RCC 7860 (cell line): ENCODE data around the gene VPS29.
"Not testable (repeated sequence)": the region's sequence is repeated elsewhere in the genome, so short reads cannot be mapped to it uniquely, and the experiment has no call there.

Experiments
- DNase-seq: peaks from one replicate; pipeline ENCODE4 v3.0.0-alpha.2; 2015; ENCODE audit warnings: low spot score
- FAIRE-seq: peaks from 2 replicates; lab custom pipeline; 2012; peaks lifted over from hg19 to GRCh38; lab: Jason Lieb, UNC

VPS29 gene

GRCh38 chr12:110501752-110502738 is at the start of gene VPS29, which contains the start of gene RAD9B:
VPS29 (minus strand) TSS chr12:110502111; CDS start chr12:110502051, 60 bp downstream.
RAD9B (plus strand) TSS chr12:110502331; CDS start chr12:110502338, 7 bp downstream.
- FAIRE-seq (peak; percentile 45), DNase-seq (peak; percentile 94)

GRCh38 chr12:110550981-110551380 is 49.1 kb upstream of the VPS29 start:
- FAIRE-seq (no peak), DNase-seq (no peak)

DNA sequence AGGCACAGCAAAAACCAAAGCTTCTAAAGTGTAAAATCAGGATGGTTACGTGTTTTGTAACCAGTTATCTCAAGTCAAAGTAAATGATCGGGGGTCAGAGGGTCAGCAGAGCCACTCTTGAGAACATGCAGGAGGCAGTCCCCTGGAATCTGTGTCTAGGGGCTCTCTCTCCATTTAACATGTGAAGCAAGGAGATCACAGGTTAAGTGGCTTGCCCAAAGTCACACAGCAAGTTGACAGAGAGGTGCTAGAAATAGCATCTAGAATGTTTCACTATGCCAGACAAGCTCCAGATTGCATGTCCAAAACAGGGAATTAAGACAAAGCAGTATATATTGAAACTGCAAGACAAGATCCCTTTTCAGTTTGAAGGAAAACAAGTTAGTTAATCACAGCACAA is 47.8 kb upstream of the VPS29 start:
- FAIRE-seq (no peak), DNase-seq (no peak)

DNA sequence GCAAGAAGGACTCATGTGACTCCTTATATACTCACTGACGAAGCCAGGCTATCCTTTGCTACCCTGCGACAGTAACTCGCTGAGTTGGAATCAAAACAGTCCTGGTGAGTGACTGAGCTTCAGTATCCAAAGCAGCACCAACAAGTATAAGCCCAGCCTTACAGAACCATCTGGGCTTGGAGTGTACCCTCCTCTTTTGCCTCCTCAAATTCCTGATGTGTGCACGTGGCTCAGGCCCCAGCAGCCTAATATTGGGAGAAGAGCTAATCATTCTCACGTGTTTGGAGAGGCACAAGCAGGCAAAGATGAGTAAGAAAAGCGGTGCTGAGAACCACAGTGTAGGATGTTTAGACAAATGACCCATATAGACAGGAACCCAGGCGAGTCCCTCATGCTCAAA is 46.8 kb upstream of the VPS29 start:
- FAIRE-seq (no peak), DNase-seq (no peak)

- DNase-seq (no peak), FAIRE-seq (no peak)
These were observed 45.2 kb upstream of the VPS29 start for GRCh38 chr12:110547090-110547489.

GRCh38 chr12:110546339-110546738 is 44.4 kb upstream of the VPS29 start:
- FAIRE-seq (peak; percentile 91), DNase-seq (peak; percentile 63)

GRCh38 chr12:110545812-110546211 is 43.9 kb upstream of the VPS29 start:
- DNase-seq, result no peak
- no peak for FAIRE-seq

DNA sequence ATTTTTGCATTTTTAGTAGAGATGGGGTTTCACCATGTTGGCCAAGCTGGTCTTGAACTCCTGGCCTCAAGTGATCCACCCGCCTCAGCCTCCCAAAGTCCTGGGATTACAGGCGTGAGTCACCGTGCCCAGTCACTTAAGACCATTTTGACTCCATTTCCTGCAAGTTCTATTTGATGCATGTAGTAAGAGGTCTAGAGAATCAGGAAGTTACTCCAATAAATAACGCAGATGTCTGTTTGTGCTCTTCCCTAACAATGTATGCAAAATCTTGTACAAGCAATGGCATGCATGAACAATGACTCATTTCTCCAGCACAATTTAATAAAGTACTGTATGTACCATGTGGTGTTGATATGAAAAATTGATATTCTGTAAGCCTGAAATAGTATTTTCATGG is 43.3 kb upstream of the VPS29 start:
- DNase-seq, result peak; percentile 66
- FAIRE-seq, result not testable (repeated sequence)

- FAIRE-seq, result no peak
- no peak for DNase-seq
These were observed 42.1 kb upstream of the VPS29 start for GRCh38 chr12:110543965-110544364.

- DNase-seq (peak; percentile 55), FAIRE-seq (peak; percentile 61)
These were observed 41.5 kb upstream of the VPS29 start for GRCh38 chr12:110543252-110543959.

DNA sequence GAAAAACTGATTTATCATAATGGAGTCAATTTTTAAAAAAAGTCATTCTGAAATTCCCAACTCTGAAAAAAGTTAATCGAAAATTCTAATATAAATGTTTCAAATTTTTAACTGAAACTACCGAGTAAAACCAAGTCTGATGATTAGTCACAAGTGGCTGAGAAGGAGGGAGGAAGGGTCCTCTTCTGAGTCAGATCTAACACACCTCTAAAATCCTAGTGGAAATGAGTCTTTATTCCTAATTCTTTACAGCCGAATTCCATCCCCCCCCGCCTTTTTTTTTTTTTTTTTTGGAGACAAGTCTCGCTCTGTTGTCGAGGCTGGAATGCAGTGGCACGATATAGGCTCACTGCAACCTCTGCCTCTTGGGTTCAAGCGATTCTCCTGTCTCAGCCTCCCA is 38.1 kb upstream of the VPS29 start:
- DNase-seq (peak; percentile 30), FAIRE-seq (peak; percentile 62)

GRCh38 chr12:110538869-110539622 is 37.1 kb upstream of the VPS29 start:
- FAIRE-seq (no peak), DNase-seq (no peak)

DNA sequence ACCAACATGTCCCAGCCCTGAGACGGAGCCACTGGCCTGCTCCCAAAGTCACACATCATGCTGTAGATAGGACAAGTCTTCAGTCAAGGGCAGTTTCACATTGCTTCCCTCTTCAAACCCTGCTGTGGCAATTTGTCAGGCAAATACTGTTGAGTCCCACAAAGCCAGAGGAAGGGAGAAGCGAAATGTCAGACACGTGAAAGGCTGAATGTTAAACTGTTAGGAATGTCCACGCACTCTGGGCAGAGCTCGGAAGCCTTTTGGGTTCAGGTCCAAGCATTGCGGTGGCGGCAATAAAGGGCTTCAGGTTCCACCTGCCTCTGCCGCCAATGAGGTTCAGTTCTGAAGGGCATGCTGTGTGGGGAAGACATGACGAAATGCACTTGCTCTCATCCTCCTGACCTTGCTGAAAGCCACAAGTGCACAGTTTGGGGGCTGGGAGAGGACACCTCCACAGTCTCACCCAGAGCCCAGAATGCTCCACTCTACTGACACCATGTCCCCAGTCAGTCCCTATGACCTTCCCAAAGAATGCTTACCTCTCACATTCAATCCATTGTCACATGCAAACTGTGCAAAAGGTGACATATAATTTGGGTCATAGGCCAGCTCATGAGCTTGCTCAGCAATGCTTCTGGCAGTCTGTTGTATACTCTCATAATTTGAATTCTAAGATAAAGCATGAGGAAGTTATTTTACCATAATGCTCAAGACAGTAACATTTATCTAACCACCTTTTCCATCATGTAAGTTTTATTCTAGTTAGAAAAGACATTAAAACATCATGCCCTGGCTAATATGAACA is 35.9 kb upstream of the VPS29 start:
- DNase-seq (peak; percentile 66), FAIRE-seq (peak; percentile 61)

DNA sequence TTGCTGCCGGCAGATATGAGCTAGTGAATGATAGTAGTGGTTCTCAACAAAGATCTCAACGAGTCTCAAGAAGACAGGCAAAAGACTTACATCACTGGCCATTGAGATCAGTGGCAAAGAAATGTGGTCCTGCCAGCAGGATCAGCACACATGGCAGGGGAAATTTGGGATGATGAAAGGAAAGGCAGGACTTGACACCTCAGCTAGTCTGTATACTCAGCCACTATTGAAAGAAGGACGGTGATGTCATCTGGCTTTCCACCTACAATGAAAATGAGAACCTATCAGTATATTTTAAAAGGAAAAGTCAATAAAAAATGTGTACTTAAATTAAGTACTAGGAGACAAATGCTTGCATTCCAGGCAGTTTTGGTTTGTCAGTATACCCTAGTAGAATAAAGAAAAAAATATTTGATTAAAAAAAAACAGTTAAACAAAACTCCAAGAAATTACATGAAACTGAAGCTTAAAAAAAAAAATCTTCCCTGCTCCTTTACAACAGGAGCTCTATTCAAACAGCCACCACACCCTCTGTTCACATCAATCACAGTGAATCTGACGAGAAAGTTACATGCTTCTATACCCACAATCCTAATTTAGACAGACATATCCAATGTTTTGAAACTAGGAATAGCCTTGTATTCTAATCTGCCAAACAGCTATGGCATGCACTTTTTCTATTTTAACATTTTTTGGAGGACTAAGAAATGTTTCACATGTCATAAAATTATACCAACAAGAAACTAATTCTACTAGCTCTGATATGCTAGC is 35.1 kb upstream of the VPS29 start:
- DNase-seq, result no peak
- FAIRE-seq, result no peak

GRCh38 chr12:110534811-110535210 is 32.9 kb upstream of the VPS29 start:
- FAIRE-seq (no peak), DNase-seq (no peak)

DNA sequence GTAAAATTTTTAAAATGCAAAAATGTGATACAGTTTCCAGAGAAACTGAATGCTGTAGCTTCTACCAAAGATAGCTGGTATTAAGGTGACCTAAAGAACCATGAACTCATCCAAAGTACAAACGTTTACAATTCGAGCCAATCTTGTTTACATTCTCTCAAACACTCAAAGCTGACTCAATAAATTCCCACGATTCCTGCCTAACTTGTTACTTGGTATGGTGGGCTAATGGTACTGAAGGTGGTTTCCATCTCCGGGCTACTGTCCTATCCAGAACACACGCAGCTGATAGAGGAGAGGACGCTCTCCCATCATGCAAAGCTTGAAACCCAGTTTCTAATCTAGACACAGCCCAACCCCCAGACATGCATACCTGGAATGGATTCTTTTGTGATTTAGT is 31.7 kb upstream of the VPS29 start:
- DNase-seq, result no peak
- FAIRE-seq, result no peak

DNA sequence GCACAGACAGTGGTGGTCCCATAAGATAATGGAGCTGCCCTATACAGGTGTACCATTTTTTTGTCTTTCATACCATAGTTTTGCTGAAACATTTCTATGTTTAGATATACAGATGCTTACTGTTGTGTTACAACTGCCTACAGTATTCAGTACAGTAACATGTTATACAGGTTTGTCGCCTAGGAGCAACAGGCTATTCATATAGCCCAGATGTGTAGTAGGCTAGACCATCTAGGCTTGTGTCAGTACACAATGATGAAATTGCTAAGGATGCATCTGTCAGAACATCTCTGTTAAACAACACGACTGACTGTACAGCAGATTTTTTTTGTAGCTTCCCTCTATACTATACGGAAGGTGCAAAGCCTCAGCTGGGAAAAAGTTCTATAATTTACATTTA is 30.7 kb upstream of the VPS29 start:
- no peak for DNase-seq
- FAIRE-seq, result no peak

DNA sequence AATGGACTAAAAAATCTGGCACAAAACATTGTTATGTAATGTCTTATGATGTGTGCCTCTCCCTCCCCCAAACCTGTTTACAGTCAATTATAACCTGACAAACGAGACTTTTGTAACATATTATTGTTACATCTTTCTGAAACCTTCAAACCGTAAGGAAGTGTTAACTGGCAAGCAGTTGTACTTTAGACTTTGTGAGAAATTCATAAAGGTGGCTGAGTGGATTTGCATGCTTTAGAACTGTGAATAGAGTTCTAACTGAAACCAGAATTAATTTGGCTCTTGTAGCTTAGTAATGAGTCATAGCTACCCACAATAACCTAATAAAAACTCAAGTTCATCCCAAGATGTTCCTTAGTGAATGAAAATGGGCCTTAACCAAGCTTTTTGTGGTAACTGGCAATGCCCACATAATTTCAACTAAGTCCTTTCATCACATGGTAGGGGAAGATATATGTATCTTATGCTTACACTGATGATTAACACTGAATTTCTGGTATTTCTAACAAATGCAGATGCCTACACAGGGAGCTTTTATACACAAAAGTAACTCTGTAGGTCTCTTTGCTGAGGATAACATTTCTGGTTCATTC is 29.9 kb upstream of the VPS29 start:
- DNase-seq (no peak), FAIRE-seq (peak; percentile 42)

- FAIRE-seq, result no peak
- DNase-seq, result no peak
These were observed 28.6 kb upstream of the VPS29 start for GRCh38 chr12:110530511-110530910.
